Measurements from ENCODE around the gene UNK.

The UNK gene

GRCh38 chr17:75784473-75785015, at the start of gene UNK:
TSS of gene UNK (plus strand) at chr17:75784806. CDS start at chr17:75784881, 75 bp downstream.
- FAIRE-seq = peak; percentile 72

GRCh38 chr17:75736173-75736835, 48.3 kb upstream of the UNK start:
- no peak for FAIRE-seq

GRCh38 chr17:75737133-75737962, 47.3 kb upstream of the UNK start:
- FAIRE-seq = no peak

GRCh38 chr17:75738218-75738802, 46.3 kb upstream of the UNK start:
- no peak for FAIRE-seq

- no peak for FAIRE-seq
These were observed 45.4 kb upstream of the UNK start for GRCh38 chr17:75739174-75739573.

GRCh38 chr17:75739801-75740200, 44.8 kb upstream of the UNK start:
- no peak for FAIRE-seq

- no peak for FAIRE-seq
These were observed 44.4 kb upstream of the UNK start for GRCh38 chr17:75740215-75740614.

GRCh38 chr17:75740631-75741077, 44.0 kb upstream of the UNK start:
- no peak for FAIRE-seq

GRCh38 chr17:75742337-75742736, 42.3 kb upstream of the UNK start:
- no peak for FAIRE-seq

GRCh38 chr17:75743625-75744206, 40.9 kb upstream of the UNK start:
- FAIRE-seq = no peak

- FAIRE-seq = no peak
These were observed 35.9 kb upstream of the UNK start for GRCh38 chr17:75748706-75749105.

- FAIRE-seq = no peak
These were observed 34.8 kb upstream of the UNK start for GRCh38 chr17:75749545-75750389.

GRCh38 chr17:75750661-75751423, 33.8 kb upstream of the UNK start:
- FAIRE-seq = no peak

- no peak for FAIRE-seq
These were observed 32.8 kb upstream of the UNK start for GRCh38 chr17:75751676-75752404.

- FAIRE-seq = no peak
These were observed 32.2 kb upstream of the UNK start for GRCh38 chr17:75752405-75752709.

- no peak for FAIRE-seq
These were observed 31.6 kb upstream of the UNK start for GRCh38 chr17:75752802-75753513.

- no peak for FAIRE-seq
These were observed 30.9 kb upstream of the UNK start for GRCh38 chr17:75753514-75754377.

GRCh38 chr17:75754378-75755204, 30.0 kb upstream of the UNK start:
- FAIRE-seq = no peak

All from A204.1 (cell line).